SJCRH30 (cell line): ENCODE results near the gene MCTP1. TPM values are rescaled to one million over a fixed set of nuclear protein-coding genes. Genes with fewer than 3 reads are reported as not detected.
"Not testable (repeated sequence)": the region's sequence is repeated elsewhere in the genome, so short reads cannot be mapped to it uniquely, and the experiment has no call there.

ENCODE experiments used
- DNase-seq, 2 experiments: peaks; one replicate each; pipeline ENCODE4 v3.0.0-alpha.2; 2015 to 2020
- H3K27ac ChIP-seq: fragments of 250-450 bp; sonication (Bioruptor Pico); 2 replicates; pipeline ENCODE4 v1.5.1; 2020; ENCODE audit warnings: mild to moderate bottlenecking, moderate library complexity
- H3K27me3 ChIP-seq: fragments of 250-450 bp; sonication (Bioruptor Pico); 2 replicates; pipeline ENCODE4 v1.5.1; 2020; ENCODE audit warnings: mild to moderate bottlenecking, moderate library complexity
- H3K36me3 ChIP-seq: fragments of 250-450 bp; sonication (Bioruptor Pico); 2 replicates; pipeline ENCODE4 v1.5.1; 2020; ENCODE audit warnings: mild to moderate bottlenecking, moderate library complexity
- H3K4me1 ChIP-seq: fragments of 250-450 bp; sonication (Bioruptor Pico); 2 replicates; pipeline ENCODE4 v1.5.1; 2020; ENCODE audit warnings: mild to moderate bottlenecking, moderate library complexity
- H3K4me3 ChIP-seq: fragments of 250-450 bp; sonication (Bioruptor Pico); 2 replicates; pipeline ENCODE4 v1.5.1; 2020; ENCODE audit warnings: mild to moderate bottlenecking, moderate library complexity
- H3K9me3 ChIP-seq: fragments of 250-450 bp; sonication (Bioruptor Pico); replicated peaks from 2 replicates; pipeline ENCODE4 v1.5.1; 2020; ENCODE audit warnings: mild to moderate bottlenecking, moderate library complexity
- total RNA-seq: library from RNA; depleted of rRNA; stranded (reverse); fragments of >200 nt; shearing (Covaris generic); gene quantifications from 2 replicates; pipeline ENCODE4 v1.2.3, GENCODE V29; 2014

Gene MCTP1
- total RNA-seq, 1 experiment from 2014 or later: 1.8 TPM

DNA sequence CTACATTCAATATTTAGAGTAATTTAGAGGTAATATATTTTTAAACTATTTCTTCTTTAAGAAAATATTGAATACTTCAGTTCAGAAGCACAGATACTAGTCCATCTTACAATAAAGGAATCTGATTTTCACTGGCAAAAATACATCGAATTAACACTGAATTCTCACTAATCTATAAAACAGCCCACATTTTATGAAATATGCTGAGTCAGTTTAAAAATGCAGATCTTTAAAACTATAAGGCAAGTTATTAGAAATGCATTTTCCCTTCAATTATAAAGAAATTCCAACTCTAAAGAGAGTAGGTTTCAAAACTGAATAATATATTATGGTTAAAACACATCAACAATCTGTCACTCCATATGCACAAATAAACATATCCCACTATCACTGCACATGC, 433.9 kb downstream of the MCTP1 start:
- H3K36me3 ChIP-seq: no peaks in the 10 kb centered on the region
- no peak for DNase-seq
- H3K4me3 ChIP-seq: no peak overlapping the region
- no peaks in the 10 kb centered on the region for H3K9me3 ChIP-seq
- H3K27ac ChIP-seq: no peak overlapping the region
- H3K27me3 ChIP-seq: no peaks in the 10 kb centered on the region
- 0 out of 2 replicates have a peak, but pooled peaks cover 3% of the 10 kb centered on the region for H3K4me1 ChIP-seq

DNA sequence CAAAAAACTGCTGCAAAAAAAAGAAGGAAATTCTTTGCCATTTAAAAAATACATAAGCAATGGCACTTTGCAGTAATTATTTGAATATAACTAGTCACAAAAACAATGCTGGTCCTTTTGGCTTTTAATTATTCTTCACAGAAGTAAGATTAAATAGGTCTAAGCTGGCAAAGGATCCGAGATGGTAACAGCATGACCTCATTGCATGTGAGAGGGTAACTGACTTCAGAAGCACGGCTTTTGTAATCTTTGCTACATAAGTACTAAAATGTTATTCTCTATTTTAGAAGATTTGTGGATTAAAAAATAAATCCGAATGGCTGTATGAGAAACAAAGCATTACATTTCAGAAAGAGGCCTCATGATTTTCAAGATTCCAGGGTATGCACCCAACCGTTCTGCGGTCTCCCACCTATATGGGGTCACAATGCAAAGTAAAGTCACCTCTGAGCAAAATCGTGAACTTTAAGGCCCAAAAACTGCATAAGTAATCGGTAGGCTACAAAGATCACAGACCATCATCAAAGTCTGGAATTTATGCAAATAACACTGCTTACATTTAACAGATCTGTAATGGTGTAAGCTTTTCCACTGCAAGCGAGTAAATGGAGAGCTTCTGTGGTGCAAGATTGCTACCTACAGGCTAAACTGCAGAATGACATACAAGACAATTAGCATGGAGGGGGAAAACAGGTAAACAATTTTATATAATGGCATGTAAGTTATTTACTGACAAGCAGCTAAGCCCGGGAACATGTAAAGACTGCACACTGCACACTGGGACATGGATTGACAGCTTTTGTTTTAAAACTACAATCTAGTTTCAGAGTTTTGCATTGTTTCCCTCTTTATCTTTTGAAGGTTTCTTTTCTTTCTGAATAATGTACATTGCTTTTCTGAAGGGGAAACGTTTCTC, 434.8 kb downstream of the MCTP1 start:
- DNase-seq: peak; percentile 44 to 71
- Histone ChIP-seq H3K36me3 (no peaks in the 10 kb centered on the region), H3K4me3 (no peak overlapping the region), H3K27ac (no peak overlapping the region), H3K4me1 (0 out of 2 replicates have a peak, but pooled peaks cover 3% of the 10 kb centered on the region), H3K27me3 (no peaks in the 10 kb centered on the region), H3K9me3 (no peaks in the 10 kb centered on the region)

DNA sequence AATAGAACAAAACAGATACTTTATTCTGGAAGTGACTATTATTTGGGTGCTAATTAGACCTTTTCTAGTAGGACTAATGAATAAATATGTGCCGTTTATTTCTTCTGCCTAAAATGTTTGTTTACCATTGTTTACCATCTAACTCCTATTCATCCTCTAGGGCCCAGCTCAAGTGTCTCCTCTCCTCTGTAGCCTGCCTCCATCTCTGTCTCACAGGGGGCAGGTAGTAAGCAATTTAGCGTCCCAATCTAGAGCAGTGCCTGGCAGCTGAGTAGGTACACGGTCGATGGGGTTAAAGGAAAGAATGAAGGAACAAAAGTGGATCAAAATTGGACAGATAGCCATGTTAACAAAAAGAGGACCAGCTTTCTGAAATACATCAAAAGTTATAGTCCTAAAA, 435.6 kb downstream of the MCTP1 start:
- Histone ChIP-seq H3K4me1 (0 out of 2 replicates have a peak, but pooled peaks cover 3% of the 10 kb centered on the region), H3K36me3 (no peaks in the 10 kb centered on the region), H3K4me3 (no peak overlapping the region), H3K27me3 (no peaks in the 10 kb centered on the region), H3K27ac (no peak overlapping the region), H3K9me3 (no peaks in the 10 kb centered on the region)
- DNase-seq: no peak

DNA sequence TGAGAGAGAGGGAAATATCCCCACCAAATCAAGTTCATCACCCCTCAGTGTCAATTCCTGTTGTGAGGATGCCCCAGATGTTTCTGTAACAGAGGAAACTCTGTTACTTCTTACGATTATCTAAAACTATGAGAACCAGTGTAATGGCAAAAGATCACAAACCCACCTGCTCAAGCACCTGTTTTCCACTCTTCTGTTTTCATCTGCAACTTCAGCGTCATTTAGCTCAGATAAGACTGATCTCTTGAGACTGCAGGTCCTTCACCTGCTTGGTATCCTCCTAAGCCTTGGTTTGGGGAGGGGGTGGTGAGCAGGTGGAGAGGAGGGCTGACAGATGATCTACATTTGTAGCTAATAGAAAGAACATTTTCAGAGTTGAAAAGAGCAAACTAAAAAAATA, 437.2 kb downstream of the MCTP1 start:
- no peak for DNase-seq
- Histone ChIP-seq H3K9me3 (no peaks in the 10 kb centered on the region), H3K27ac (no peak overlapping the region), H3K27me3 (no peaks in the 10 kb centered on the region), H3K4me1 (0 out of 2 replicates have a peak, but pooled peaks cover 3% of the 10 kb centered on the region), H3K4me3 (no peak overlapping the region), H3K36me3 (no peaks in the 10 kb centered on the region)

DNA sequence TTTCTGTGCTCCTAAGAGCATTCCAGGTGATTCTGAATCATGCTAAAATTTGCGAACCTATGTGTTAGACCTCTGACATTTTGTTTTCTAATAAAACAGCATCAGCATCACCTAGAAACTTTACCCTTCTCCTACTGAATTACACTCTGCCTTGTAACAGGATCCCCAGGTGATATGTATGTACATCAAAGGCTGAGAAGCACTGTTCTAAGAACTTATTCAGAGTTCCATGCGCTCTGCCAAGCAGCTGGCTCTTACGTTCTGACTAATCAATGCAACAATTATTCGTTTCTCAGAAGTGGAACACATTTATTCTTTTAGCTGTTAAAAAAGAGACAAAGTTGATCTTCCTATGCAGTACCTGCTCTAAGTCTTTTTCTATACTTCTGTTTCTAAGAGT, 437.9 kb downstream of the MCTP1 start:
- Histone ChIP-seq H3K27me3 (no peaks in the 10 kb centered on the region), H3K36me3 (no peaks in the 10 kb centered on the region)
- no peak for DNase-seq

DNA sequence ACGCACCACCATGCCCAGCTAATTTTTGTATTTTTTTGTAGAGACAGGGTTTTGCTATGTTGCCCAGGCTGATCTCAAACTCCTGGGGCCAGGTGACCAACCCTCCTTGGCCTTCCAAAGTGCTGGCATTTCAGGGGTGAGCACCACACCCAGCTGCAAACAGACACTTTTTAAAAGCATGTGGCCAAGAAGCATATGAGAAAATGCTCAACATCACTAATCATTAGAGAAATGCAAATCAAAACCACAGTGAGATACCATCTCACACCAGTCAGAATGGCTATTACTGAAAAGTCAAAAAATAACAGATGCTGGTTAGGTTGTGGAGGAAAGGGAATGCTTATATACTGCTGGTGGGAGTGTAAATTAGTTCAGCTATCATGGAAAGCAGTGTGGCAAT, 439.2 kb downstream of the MCTP1 start:
- H3K9me3 ChIP-seq, H3K4me3 ChIP-seq, H3K4me1 ChIP-seq, H3K36me3 ChIP-seq, H3K27me3 ChIP-seq, H3K27ac ChIP-seq, DNase-seq: not testable (repeated sequence)

More for the DNA sequence above, 437.9 kb downstream of the MCTP1 start:
- Histone ChIP-seq H3K4me3 (no peak overlapping the region), H3K27ac (no peak overlapping the region), H3K4me1 (0 out of 2 replicates have a peak, but pooled peaks cover 3% of the 10 kb centered on the region), H3K9me3 (no peaks in the 10 kb centered on the region)

DNA sequence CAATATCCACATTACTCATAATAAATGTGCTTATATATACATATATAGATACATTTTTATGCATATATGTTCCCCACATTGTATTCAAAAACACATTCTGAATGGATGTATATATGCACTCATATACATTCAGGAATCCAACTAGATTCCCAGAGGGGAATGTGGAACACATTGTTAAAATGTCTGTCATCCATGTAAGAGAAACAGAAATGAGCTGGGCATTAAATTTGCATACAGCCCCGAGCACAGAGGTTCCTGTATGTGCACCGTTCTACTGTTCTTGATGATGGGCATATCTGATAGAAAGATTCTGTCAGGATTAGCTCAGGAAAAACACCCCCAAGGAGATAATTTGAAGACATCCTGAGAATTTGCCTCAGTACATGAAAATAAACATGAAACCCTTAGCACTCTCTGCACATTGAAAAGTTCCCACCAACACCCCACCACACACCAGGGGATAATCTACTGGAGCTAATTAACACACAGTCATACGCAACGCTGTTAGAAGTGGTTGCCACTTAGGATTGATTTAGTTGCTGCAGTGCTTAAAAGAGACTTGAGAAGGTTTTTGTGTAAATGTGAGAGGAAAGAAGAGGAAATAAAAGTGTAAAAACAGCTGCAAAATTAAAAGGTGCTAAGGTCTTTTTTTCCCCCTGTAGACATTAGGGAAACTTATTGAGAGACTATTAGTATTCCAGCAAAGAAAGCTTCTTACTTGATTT, 443.1 kb downstream of the MCTP1 start:
- Histone ChIP-seq H3K4me3 (no peak overlapping the region), H3K27ac (no peak overlapping the region), H3K36me3 (no peaks in the 10 kb centered on the region), H3K4me1 (no peaks in the 10 kb centered on the region), H3K9me3 (no peaks in the 10 kb centered on the region), H3K27me3 (no peaks in the 10 kb centered on the region)
- DNase-seq: no peak

DNA sequence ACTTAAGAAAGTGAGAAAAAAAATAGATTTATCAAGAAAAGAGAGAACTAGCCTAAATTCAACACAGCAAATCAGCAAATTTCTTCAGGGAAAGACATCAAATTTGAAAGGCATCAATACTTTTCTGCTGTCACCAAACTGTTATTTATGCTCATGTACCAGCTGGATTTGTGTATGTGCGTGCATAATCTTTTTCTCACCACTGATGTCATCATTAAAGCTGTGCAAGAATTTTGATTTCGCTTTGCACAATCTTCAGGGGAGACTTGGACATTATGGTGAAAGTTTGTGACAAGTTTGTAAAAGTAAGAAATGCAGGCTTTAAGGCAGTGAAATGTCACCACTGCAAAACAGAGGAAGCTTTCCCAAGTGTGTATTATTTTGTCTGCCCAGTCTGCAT, 451.0 kb downstream of the MCTP1 start:
- H3K4me1 ChIP-seq: no peaks in the 10 kb centered on the region
- no peak overlapping the region for H3K27ac ChIP-seq
- H3K9me3 ChIP-seq: no peaks in the 10 kb centered on the region
- H3K27me3 ChIP-seq: no peaks in the 10 kb centered on the region
- H3K36me3 ChIP-seq: no peaks in the 10 kb centered on the region
- H3K4me3 ChIP-seq: no peak overlapping the region
- no peak for DNase-seq

DNA sequence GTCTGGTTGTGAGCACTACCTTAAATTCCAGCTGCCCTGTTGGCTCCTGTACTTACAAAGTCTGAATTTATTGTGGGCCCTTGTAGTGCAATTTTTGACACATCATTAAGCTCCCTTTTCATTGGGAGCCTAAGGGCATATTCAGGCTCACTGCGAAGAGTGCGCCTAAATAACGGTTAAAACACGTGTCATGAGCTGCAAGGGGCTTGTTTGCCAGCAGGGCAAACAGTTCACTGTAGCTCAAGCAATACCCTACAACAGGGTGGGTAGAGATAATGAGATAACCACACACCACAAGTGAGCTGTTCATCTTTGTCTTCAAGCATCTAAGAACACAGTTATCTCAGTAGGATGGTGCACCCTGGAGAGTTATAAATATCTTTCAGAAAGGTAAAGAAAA, 452.2 kb downstream of the MCTP1 start:
- Histone ChIP-seq H3K27ac (no peak overlapping the region), H3K36me3 (no peaks in the 10 kb centered on the region), H3K4me1 (no peaks in the 10 kb centered on the region), H3K27me3 (no peaks in the 10 kb centered on the region), H3K4me3 (no peak overlapping the region), H3K9me3 (no peaks in the 10 kb centered on the region)
- DNase-seq: no peak

DNA sequence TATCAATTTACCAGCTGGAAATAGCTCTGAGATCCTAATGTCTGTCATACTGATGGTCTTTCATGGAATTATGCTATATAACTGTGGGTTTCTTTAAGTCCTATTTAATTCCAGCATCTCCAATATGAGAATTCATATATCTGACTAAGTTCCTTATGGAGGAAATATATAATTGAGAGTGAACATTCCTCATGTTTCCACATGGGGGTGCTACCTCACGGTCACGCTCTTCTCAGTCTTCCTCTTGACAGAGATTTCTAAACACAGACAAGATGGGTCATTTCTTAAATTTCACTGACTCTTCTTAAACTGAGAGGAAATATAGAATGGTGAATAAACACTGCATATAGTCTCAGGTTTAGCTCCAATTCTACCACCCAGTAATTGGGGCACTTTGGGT, 454.4 kb downstream of the MCTP1 start:
- peak; percentile 6 to 37 for DNase-seq
- Histone ChIP-seq H3K27me3 (no peaks in the 10 kb centered on the region), H3K4me1 (no peaks in the 10 kb centered on the region), H3K9me3 (no peaks in the 10 kb centered on the region), H3K4me3 (no peak overlapping the region), H3K36me3 (no peaks in the 10 kb centered on the region), H3K27ac (no peak overlapping the region)

DNA sequence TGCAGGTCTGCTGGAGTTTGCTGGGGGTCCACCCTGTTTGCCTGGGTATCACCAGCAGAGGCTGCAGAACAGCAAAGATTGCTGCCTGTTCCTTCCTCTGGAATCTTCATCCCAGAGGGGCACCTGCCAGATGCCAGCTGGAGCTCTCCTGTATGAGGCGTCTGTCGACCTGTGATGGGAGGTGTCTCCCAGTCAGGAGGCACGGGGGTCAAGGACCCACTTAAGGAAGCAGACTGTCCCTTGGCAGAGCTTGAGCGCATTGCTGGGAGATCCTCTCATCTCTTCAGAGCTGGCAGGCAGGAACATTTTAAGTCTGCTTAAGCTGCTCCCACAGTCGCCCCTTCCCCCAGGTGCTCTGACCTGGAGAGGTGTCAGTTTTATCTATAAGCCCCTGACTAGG, 456.7 kb downstream of the MCTP1 start:
- H3K27me3 ChIP-seq, H3K36me3 ChIP-seq, H3K4me1 ChIP-seq, H3K4me3 ChIP-seq, H3K9me3 ChIP-seq, DNase-seq, H3K27ac ChIP-seq: not testable (repeated sequence)

DNA sequence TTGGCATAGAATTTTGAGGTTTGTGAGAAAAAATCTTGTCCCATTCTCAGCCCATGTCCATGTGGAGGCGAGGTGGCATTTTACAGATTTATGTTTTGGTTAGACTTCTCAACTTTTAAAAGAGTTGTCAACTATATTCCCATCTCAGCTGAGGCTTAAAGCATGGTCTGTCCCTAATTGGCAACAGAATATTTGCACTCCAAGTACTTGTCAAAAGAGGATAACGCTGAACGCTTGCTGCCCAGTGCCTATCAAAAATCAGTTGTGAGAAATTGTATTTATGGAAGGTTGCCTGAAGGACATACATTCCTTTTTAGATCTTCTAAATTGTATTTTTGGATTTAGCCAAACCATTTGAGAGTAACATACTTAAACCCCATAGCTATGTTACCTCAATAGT, 464.4 kb downstream of the MCTP1 start:
- Histone ChIP-seq H3K27ac (no peak overlapping the region), H3K9me3 (no peaks in the 10 kb centered on the region)

DNA sequence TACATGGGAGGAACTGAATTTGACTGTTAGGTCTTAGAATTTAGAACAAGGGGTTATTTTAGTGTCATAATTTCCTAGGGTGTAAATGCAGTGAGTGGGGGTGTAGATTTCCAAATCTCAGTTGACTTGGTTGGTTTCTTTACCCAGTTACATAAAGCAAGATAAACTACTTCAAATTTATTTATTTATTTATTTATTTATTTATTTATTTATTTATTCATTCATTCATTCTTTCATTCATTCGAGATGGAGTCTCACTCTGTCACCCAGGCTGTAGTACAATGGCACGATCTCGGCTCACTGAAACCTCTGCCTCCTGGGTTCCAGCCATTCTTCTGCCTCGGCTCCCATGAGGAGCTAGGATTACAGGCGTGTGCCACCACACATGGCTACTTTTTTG, 466.0 kb downstream of the MCTP1 start:
- no peaks in the 10 kb centered on the region for H3K9me3 ChIP-seq
- no peak for DNase-seq
- H3K4me1 ChIP-seq: no peaks in the 10 kb centered on the region
- no peaks in the 10 kb centered on the region for H3K27me3 ChIP-seq
- H3K4me3 ChIP-seq: no peak overlapping the region
- H3K27ac ChIP-seq: no peak overlapping the region
- H3K36me3 ChIP-seq: no peaks in the 10 kb centered on the region

More for the DNA sequence above, 464.4 kb downstream of the MCTP1 start:
- no peak for DNase-seq
- no peaks in the 10 kb centered on the region for H3K27me3 ChIP-seq
- no peaks in the 10 kb centered on the region for H3K4me1 ChIP-seq
- no peaks in the 10 kb centered on the region for H3K36me3 ChIP-seq
- H3K4me3 ChIP-seq: no peak overlapping the region

DNA sequence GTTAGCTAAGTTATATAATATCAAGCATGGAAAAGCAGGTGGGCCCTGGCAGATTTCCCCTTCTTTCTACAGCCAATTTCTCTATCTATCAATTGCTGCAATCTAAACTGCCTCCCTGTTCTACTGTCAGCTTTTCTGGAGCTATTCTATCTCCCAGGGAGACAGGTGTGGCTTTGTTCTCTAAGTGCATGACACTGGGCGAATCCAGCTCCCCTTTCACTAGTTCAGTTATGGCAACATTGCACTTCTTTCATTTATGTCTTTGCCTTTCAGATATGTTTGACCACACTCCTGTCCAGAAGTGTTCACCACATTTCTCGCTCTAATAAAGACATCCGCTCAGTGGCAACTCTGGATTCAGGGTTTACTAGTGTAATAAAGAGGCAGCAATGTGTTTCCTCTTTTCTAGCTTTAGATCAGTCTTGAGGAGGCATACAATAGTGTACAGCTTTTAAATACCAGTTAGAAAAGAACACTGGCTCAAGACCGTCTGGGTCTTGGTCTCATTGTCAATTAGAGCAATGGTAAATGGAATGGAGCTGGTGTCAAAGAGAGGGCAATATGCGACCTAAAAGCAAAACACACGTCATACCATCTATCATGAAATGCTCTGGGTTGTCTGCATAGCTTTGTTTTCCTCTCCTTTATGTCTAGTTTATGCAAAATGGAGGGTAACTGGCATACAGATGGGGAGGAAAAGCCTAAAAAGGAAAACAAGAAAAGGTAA, 469.4 kb downstream of the MCTP1 start:
- Histone ChIP-seq H3K27ac (no peak overlapping the region), H3K4me3 (no peak overlapping the region), H3K36me3 (no peaks in the 10 kb centered on the region), H3K9me3 (no peaks in the 10 kb centered on the region), H3K27me3 (no peaks in the 10 kb centered on the region), H3K4me1 (no peaks in the 10 kb centered on the region)
- DNase-seq: peak in 1 of 2 experiments; percentile 30

DNA sequence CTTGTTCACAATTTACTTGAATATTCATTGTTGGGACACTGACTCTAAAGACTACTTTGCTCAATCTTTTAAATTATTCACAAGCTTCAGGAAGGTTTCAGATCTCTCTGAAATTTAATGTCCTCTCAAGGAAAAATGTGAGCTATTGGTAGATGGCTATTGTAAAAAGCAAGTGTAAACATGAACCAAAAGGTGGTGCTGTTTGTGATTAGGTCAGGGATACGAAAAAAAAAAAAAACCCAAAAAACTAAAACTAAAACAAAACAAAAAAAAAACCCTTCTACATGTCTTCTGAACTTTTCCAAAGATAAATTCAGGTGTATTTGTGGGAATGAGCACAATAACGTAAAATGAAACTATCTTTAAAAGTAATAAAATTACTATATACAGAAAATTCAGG, 472.7 kb downstream of the MCTP1 start:
- Histone ChIP-seq H3K9me3 (no peaks in the 10 kb centered on the region), H3K4me3 (no peak overlapping the region), H3K4me1 (no peaks in the 10 kb centered on the region), H3K27me3 (no peaks in the 10 kb centered on the region), H3K27ac (no peak overlapping the region), H3K36me3 (no peaks in the 10 kb centered on the region)
- no peak for DNase-seq
